Measurements from ENCODE around the gene RNF182. TPM values are rescaled to one million over a fixed set of nuclear protein-coding genes. Genes with fewer than 3 reads are reported as not detected.

The RNF182 gene
- total RNA-seq, 2 experiments from 2014 or later = not detected

GRCh38 chr6:14028631-14029030, 103.9 kb downstream of the RNF182 start:
- no peak for DNase-seq
- Mint-ChIP-seq H3K36me3 (ENCODE audit: low read depth) (no peaks in the 10 kb centered on the region), H3K4me3 (no peak overlapping the region), H3K27me3 (ENCODE audit: low read depth) (peaks cover 21% of the 10 kb centered on the region), H3K4me1 (ENCODE audit: low read depth) (no peaks in the 10 kb centered on the region), H3K27ac (no peak overlapping the region), H3K9me3 (ENCODE audit: insufficient read depth) (no peaks in the 10 kb centered on the region)
- POLR2A ChIA-PET = no interaction called here
- CTCF ChIA-PET = interaction anchor here (1.3 kb wide), 1 partner anchor 18 kb away, joined by 3 read pairs; no protein-coding TSS in a partner anchor
- no peak for ATAC-seq

GRCh38 chr6:14029605-14030004, 104.9 kb downstream of the RNF182 start:
- Mint-ChIP-seq H3K4me1 (ENCODE audit: low read depth) (no peaks in the 10 kb centered on the region), H3K9me3 (ENCODE audit: insufficient read depth) (no peaks in the 10 kb centered on the region), H3K27me3 (ENCODE audit: low read depth) (peaks cover 26% of the 10 kb centered on the region), H3K36me3 (ENCODE audit: low read depth) (no peaks in the 10 kb centered on the region), H3K4me3 (no peak overlapping the region), H3K27ac (no peak overlapping the region)
- ATAC-seq (no peak), DNase-seq (no peak)
- ChIA-PET CTCF (interaction anchor here (1.3 kb wide), 1 partner anchor 17 kb away, joined by 3 read pairs; no protein-coding TSS in a partner anchor), POLR2A (no interaction called here)

Other genes with a start within 250 kb of the RNF182 start
- gene RANBP9, start 213.1 kb upstream of the RNF182 start, total RNA-seq = 10 to 100 TPM; 50.0 to 53.4 TPM
- gene MCUR1, start 110.4 kb upstream of the RNF182 start, total RNA-seq = 10 to 100 TPM; 29.7 to 30.3 TPM
- 10 to 100 TPM; 10.0 to 10.1 TPM for gene CD83, start 192.8 kb downstream of the RNF182 start, total RNA-seq

Measured in activated CD8-positive, alpha-beta T cell treated with anti-CD3 and anti-CD28 coated beads, Interleukin-2, amount 10 ng/mL, durations not matched to agents 7 days and 5 days (primary cell).